NCI-H2227 (cell line): ENCODE measurements around the gene LRRTM2.
"Not testable (repeated sequence)": the region's sequence is repeated elsewhere in the genome, so short reads cannot be mapped to it uniquely, and the experiment has no call there.

ENCODE experiments used
- DNase-seq: peaks from one replicate; lab custom pipeline; 2025; ENCODE audit not compliant: unreplicated experiment; lab: John Stamatoyannopoulos, UW

Gene LRRTM2

GRCh38 chr5:138840103-138840502 lies 35.0 kb downstream of the LRRTM2 start:
- DNase-seq, result no peak

GRCh38 chr5:138837160-138837559 lies 38.0 kb downstream of the LRRTM2 start:
- DNase-seq, result no peak

- not testable (repeated sequence) for DNase-seq
Observed at GRCh38 chr5:138834853-138835252, 40.3 kb downstream of the LRRTM2 start.

GRCh38 chr5:138833726-138834480 lies 41.2 kb downstream of the LRRTM2 start:
- DNase-seq, result no peak

DNA sequence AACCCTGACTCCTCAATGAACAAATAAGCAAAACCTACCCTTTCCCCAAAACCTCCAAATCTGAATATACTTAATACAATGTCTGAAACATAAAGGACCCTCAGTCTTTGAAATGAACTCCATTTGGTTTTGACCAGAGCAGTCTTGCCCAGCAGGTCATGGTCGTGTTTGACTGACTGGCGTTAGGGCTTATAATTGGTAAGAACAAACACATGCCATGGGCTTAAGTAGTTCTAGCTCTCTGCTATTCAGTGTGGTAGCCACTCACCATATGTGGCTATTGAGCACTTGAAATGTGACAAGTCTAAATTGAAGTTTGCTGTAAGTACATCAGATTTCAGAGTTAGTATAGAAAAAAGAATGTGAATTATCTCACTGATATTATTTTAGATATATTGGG lies 42.1 kb downstream of the LRRTM2 start:
- DNase-seq, result no peak

- DNase-seq, result no peak
Observed at GRCh38 chr5:138832218-138832617, 42.9 kb downstream of the LRRTM2 start.

GRCh38 chr5:138831703-138832102 lies 43.4 kb downstream of the LRRTM2 start:
- no peak for DNase-seq

DNA sequence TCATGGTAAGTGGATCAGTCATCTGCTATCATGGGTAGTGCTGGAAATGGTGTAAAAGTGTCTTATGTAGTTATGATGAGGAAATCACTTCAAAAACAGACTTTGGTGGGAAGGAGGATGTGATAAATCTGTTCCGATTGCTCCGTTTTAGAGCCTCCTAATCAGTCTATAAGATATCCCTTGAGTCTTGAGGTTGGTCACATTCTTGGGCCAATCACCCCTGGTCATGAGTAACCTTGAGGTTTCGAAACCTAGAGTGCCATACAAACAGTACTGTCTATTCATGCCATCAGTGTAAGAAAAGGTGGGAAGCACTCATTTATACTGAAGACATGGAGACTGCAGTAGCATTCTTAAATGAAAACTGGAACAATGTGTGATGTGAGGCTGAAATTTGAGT lies 45.8 kb downstream of the LRRTM2 start:
- no peak for DNase-seq

DNA sequence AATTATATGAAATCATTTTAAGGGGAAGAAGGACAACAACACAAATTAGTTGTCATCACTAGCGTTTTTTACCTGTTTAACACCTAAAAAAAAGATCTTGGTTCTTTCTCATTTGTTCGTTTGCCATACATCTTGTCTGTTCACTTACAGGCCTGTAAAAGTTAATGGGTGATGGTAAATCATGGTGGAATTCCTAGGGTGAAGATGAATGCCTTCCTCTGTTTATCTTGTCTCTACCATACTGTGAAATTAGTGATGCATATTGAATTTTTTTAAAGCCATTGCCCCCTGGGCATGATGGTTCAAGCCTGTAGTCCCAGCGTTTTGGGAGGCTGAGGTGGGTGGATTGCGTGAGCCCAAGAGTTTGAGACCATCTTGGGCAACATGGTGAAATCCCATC lies 46.6 kb downstream of the LRRTM2 start:
- DNase-seq, result no peak

GRCh38 chr5:138824924-138825863 lies 49.9 kb downstream of the LRRTM2 start:
- no peak for DNase-seq

DNA sequence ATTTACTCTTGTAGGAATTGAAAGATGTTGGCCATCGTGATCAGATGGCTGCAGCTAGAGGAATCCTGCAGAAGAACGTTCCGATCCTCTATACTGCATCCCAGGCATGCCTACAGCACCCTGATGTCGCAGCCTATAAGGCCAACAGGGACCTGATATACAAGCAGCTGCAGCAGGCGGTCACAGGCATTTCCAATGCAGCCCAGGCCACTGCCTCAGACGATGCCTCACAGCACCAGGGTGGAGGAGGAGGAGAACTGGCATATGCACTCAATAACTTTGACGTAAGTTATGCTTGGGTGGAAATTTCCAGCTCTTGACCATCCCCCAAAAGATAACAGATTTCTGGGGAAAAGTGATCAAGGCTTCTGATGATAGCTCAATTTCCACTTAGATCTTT lies 50.6 kb downstream of the LRRTM2 start:
- DNase-seq, result no peak

GRCh38 chr5:138820695-138821094 lies 54.4 kb downstream of the LRRTM2 start:
- DNase-seq, result no peak

DNA sequence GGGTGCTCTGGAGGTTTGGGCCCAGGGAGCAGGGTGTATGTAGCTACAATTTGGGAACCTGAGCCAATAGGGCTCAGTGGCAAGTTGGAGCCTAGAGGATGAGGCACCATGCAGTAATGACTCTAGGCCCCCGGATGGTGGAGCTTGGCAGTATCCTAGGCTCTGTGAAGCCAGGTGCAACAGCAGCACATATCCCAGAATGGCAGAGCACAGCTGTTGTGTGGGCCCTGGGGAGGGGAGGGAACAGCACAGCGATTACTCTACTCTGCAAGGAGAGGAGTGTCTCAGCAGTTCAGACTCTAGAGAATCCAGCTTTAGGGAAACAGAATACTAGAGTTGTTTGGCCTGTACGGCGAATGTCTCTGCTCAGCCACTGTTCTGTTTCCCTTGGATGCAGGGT lies 56.1 kb downstream of the LRRTM2 start:
- DNase-seq, result no peak
